T-helper 9 cell (primary cell): ENCODE data around the gene SCAMP1.
"Not testable (repeated sequence)": the region's sequence is repeated elsewhere in the genome, so short reads cannot be mapped to it uniquely, and the experiment has no call there.

Experiments used
- DNase-seq: peaks from one replicate; pipeline ENCODE4 v3.0.0-alpha.2; 2020
- total RNA-seq, 2 donors: gene quantifications; one replicate each; lab custom pipeline; 2026; lab: John Stamatoyannopoulos, UW

The SCAMP1 gene, protein sequence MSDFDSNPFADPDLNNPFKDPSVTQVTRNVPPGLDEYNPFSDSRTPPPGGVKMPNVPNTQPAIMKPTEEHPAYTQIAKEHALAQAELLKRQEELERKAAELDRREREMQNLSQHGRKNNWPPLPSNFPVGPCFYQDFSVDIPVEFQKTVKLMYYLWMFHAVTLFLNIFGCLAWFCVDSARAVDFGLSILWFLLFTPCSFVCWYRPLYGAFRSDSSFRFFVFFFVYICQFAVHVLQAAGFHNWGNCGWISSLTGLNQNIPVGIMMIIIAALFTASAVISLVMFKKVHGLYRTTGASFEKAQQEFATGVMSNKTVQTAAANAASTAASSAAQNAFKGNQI
- total RNA-seq, result 26.5 to 37.0 reads per million in 2 donors

DNA sequence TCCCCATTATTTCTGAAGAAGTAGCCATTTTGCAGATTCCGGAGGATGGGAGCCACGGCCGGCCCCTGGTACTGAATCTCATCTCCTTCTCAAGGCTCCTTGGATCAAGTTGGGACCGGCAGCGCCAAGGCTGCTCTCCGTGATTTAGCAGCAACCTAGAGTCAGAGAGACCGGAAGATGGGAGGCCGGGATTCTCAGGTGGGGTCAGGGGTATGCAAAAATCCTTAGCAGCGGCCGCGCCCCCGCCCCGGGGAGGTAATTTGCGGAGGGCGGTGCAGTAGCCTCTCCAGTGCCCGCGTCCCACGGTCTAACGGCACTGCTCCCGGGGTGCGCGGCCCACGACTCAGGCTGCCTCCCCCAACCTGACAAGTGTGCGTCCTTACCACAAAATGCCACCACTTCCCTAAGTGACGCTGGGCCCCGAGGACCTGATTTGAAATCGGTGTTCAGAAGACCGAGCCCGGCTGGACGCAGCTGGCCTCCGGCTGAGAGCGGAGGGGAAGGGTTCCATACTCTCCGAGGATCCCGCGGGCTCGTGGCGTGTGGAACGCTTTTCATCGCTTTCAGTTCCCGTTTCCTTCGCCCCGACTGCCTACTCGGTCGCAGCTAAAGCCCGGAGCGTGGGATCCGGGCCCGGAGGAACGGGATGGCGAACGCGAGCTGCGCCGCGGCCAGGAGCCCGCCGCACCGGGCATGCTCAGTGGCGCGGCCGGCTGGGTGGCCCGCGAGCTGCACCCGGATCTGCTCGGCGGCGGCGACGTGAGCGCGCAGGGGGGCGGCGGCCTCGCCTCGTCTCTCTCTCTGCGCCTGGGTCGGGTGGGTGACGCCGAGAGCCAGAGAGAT, at the start of gene SCAMP1:
TSS of gene SCAMP1 (plus strand) at position 787 of the 843 bp plus-strand sequence. CDS start at position 842, 55 bp downstream.
- peak; percentile 93 for DNase-seq

DNA sequence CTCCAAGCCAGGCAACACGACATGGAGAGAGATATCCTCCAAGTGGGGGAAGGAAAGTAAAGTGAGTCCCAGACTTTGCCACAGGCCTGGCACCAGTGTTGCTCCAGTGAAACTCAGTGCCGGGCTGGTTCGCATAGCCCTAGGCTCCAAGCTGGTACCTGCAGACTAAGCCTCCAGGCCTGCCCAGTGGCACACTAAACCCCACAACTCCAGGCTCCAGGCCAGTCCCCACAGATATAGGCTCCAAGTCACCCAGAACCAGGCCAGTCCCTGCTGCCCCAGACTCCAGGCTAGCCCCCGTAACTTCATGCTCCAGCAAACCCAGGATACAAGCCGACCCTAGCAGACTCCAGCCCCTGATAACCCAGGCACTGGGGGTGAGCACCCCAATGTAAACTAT, 42.9 kb upstream of the SCAMP1 start:
- no peak for DNase-seq

DNA sequence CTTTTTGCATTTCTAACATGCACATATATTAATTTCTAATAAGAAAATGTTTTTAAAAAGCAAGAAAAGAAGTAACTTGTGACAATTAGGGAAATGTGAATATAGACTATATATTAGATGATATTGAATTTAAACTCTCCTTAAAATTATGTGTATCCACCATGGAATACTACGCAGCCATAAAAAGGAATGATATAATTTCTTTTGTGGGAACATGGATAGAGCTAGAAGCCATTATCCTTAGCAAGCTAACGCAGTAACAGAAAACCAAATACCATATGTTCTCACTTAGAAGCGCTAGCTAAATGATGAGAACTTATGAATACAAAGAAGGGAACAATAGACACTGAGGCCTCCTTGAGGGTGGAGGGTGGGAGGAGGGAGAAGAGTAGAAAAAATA, 42.1 kb upstream of the SCAMP1 start:
- no peak for DNase-seq

DNA sequence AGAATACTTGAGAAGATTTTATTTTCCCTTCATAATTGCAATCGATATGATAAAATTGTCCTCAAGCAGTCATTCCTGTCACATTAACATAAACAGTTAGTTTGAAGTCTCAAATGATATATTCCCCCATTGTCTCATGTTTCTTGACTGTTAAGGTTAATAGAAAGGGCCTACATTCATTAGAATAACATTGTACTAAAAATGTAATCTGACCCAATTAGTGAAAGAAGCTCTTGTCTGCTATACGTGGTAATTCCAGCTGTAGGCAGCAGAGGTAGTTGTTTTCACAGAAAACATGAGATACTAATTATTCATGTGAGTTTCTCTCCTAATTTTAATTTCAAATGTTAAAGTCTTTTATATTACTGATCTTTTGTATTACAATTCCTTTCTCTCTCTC, 40.0 kb upstream of the SCAMP1 start:
- no peak for DNase-seq

DNA sequence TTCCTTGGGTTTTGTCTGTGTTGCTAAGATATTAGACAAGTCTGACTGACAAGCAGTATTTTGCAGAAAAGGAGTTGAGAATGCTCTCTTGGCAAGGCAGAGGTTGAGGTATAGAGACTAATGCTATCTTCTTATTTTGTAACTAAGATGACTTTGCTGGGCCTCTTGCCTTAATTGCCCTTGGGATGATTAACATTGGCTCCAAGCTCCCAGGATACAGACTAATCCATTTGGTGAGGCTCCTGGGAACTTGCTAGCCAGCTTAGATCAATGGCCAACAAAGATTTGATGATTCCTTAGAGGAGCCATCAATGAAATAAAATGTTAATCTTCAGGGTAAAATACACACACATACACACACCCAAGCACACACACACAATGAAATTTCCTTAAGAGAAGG, 37.2 kb upstream of the SCAMP1 start:
- DNase-seq, result no peak

DNA sequence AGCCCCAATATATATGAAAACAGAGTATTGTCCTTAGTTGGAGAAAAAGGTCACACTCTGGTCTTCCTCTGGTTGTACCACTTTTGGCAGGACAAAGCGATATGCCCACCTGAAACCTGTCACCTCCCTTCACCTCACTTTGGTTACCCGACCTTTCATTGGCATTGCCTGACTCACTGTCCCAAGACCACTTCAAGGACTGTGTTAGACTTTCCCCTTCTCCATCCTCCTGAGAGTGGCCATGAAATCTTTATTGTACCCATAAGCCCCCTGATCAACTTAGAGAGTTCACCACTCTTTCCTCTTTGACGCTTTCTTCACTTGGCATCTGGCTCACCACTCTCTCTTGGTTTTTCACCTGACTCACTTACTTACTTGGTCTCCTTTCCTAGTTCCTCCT, 33.5 kb upstream of the SCAMP1 start:
- DNase-seq, result no peak

DNA sequence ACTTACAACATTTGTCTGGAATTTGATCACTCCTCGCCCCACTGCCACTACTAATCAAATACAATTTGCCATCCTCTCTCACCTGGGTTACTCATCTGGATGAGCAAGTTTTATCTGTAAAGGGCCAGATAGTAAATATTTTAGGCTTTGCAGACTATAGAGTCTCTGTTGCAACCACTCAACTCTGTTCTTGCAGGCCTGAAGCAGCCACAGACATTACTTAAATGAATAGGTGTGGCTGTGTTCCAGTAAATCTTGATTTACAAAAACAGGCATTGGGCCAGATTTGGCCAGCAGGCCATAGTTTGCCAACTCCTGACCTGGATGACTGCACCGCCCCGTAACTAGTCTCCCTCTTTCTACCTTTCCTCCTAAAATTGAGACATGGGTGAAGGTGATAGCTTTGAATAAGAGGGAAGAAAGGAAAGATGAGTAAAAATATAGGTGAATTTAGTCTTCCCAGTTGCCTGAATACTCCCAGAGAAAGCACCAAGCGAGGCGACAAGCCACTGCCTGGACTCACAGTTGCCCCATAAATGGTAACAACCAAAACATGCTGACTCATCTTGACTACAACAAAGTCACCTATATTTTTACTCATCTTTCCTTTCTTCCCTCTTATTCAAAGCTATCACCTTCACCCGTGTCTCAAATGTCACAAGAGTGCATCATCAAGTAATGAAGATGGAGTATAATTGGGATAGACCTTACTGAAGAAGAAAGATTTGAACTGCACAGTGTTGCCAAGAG, 32.5 kb upstream of the SCAMP1 start:
- no peak for DNase-seq

DNA sequence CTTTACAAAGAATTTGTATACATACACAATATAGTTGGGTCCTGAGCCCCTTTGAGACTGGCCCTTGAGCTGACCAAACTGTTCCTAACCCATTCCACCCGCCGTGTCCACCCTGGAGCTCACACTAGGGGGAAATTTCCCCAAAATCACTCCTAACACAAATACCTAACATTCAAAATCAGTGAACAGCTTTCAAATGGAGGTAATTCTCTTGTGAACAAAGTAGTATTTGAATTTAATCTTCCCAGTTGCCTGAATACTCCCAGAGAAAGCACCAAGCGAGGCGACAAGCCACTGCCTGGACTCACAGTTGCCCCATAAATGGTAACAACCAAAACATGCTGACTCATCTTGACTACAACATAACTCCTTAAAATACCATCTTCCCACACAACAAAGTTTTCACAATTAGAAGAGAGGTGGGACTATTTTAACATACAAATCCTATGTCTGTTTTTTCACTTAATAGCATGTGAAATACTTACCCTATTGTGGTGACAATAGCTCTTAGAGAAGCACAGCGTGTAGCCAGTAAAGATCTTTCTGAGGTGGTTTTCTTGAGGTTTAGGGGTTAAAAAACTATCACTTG, 31.7 kb upstream of the SCAMP1 start:
- no peak for DNase-seq

DNA sequence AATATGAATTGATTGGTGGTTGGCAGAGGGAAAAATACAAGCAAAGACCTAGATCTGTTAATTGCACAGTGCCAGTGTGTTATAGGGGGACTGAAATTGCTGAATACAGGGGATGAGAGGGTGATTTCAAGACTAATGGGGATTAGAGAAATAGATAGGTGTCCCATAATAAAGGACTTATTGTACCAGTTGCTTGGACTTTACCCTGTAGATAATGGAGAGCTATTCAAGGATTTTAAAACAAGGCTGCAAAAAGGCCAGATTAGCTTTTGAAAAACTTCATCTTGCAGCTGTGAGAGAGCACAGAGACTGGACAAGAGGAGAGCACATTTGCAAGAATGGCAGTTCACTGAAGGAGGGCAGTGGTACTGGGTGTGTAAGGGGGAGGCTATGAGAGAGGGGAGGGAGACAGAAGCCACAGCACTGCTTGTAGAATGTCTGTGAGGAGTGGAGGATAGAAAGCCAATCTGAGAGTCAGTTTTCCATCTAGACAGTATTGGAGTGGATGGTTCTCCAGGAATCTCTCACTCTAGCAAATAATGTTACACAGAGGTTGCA, 28.8 kb upstream of the SCAMP1 start:
- DNase-seq, result no peak

DNA sequence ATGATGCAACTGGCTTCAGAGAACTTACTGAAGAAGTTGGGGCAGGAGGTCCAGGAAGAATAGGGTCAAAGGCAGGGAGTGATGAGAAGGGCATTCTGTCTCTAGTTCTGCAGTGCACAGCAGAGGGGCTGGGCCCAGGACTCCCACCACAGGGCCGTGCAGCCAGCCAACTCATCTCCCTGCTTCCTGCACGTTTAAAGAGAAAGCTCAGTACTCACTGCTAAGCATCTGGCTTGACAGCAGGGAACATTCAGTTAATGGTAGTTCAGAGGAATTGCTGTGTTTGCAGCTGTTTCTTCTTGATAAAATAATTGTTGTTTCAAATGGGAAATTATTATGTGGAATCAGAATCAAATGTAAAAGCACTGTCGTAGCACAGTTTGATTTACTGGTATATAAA, 25.6 kb upstream of the SCAMP1 start:
- no peak for DNase-seq

DNA sequence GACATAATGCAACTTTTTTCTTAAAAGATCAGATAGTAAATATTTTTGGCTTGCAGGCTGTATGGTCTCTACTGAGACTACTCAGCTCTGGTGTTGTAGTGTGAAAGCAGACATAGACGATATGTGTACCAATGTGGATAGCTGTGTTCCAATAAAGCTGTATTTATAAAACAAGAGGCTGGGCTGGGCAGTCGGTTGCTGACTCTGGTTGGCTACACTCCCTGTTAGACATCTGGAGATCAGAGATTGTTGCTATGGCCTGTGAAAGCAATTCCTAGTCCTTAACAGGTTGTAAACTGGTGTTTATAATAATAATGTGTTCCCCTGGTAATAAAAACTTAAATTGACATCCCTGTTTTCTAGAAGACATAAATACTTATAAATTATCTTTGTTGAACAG, 24.4 kb upstream of the SCAMP1 start:
- DNase-seq, result no peak

DNA sequence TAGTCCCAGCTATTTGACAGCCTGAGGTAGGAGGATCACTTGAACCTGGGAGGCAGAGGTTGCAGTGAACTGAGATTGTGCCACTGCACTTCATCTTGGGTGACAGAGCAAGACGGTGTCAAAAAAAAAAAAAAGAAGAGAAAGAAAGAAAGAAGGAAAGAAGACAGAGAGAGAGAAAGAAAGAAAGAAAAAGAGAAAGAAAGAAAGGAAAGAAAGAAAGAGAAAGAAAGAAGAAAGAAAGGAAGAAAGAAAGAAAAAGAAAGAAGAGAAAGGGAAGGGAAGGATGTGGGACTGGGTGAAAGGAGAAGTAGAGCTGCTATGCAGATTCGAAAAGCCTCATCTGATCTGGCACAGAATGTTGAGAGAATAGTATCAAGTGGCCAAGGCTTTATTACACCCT, 23.7 kb upstream of the SCAMP1 start:
- DNase-seq, result no peak

DNA sequence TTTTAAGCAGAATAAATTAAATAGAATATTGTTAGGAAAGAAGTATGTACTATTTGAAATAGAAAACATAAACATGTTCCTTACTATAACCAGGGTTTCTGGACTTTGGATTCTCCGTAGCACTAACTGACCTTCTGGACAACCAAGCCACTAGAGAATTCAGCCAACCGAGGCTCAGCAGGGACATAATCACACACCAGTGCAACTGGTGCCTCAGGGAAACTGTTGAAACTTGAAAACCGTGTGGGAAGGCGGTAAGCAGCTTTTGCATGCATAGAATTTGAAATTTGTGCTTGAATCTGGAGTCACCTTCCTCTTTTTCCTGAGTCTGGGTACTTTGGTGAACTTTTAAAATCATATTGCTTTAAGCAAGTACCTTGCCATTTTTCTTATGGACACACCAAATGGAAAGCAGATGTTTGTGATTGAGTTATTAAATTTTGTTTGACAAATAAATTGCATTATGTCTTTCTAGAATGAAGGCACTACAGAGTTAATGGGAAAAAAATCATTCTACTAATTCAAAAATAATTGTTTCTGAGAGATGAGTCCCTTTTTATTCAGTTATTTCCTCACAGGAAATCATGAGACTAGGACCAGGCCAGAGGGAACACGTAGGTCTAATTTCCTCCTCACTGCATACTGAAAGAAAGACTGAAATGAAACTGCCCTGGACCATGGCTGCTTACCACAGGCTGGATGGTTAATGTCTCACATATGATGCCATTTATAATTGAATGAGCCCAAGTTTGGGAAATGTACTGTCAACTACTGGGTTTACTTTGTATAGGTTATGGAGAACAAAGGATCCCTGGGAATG, 20.6 kb upstream of the SCAMP1 start:
- DNase-seq, result no peak

DNA sequence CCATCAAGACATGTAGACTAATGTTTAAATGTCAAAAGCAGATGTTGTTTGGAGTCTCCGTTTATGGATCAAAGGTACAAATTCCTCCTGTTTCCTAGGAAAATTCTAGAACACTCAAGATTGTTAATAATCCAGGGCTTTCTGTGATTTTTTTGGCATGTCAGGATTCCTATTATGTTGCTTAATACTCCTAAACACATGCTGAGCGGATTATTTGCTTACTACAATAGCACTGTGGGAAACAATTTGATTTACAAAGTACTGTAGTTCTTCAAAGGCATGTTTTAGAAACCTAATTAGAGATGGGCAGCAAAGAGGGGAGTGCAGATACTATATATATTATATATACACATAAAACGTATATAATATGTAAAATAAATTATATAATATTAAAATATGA, 19.0 kb upstream of the SCAMP1 start:
- DNase-seq, result no peak

DNA sequence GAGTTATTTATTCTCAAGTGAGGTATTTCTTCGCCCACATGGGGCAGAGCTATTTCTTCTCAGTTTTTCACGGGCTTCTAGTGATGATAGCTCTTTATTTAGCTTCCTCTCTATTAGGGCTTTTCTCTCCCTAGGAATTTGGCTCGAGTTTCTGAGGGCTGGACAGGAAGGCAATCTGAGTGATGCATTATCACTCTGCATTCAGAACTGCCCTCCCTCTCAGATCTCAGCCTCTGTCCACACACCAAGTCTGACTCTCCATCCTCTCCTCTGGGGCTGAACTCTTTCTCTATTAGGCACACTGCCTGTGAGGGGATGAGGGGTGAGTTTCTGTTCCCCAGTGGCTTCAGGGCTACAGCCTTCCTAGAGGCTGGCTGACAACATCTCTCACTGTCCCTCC, 14.9 kb upstream of the SCAMP1 start:
- DNase-seq, result no peak

DNA sequence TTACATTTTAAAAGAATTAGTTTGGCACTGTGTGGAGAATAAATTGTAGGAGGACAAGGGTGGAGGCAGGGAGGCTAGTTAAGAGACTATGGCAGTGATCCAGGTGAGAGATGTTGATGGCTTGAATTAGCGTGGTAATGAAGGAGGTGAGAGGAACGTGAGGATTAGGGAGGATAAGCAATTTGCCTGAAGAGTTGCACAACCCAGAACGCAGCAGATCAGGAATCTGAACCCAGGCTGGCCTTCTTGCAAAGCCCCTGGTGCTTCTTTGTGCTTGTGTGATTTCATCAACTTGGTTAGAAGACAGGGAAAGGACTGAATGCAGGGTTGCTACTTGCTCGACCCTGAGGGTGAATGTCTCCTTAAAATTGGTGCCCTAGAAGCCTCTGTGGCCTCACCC, 6.9 kb upstream of the SCAMP1 start:
- DNase-seq, result no peak

DNA sequence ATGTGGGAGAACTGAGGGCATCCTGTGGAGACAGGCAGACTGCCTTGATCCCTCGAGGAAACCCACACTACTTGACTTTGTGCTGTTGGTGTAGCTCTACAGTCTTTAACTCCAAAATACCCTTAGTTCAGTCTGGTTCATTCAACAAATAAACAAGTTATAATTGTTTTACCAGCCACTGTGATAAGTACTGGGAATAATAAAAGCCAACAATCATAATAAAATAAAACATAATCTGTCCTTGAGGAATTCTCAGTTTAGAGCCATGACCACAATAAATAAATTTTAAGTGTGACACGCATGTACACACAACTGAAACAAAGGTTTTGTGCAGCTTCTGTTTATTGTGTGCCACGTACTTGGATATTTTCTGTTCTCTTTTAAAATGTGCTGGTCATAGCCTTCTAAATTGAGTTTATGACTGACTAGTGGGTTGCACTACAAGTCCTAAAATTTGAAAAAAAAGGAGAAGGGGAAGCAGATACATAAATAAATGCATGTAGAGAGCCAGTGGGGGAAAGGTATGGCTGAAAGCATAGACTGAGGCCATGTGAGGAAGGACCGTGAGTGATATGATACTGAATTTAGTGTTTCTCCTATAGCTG, 6.2 kb upstream of the SCAMP1 start:
- DNase-seq, result no peak

DNA sequence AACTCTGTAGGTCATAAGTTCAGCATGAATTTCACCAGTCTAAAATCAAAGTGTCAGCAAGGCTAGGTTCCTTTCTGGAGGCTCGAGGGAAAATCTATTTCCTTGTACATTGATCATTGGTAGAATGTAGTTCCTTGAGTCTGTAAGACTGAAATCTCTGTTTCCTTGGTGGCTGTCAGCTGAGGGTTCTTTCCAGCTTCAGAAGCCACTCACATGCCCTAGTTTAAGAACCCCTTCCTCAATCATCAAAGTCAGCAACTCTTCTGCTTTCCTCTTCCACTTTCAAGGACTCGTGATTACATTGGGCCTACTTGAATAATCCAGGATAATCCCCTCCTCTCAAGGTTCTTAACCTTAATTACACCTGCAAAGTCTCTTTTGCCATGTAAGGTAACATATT, 4.9 kb upstream of the SCAMP1 start:
- no peak for DNase-seq

DNA sequence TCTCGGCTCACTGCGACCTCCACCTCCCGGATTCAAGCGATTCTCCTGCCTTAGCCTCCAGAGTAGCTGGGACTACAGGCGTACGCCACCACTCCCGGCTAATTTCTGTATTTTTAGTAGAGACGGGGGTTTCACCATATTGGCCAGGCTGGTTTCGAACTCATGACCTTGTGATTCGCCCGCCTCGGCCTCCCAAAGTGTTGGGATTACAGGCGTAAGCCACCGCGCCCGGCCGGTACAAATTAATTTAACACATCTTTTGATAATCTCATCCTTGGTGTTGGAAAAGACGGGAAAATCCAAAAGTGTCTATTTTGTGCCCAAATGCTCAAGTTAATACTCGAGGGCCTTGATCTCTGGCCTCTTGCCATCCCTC, 974 bp upstream of the SCAMP1 start:
- DNase-seq, result not testable (repeated sequence)

DNA sequence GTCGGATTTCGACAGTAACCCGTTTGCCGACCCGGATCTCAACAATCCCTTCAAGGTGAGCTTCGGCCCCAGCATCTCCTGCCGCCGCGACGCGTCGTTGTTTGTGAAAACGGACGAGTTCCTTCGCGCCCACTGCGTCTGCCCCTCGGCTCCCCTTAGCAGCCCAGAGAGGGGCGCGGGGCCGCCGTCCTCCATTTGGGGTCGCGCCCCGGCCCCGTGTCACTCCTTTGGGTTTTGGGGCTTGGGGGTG, 182 bp downstream of the SCAMP1 start:
- no peak for DNase-seq

DNA sequence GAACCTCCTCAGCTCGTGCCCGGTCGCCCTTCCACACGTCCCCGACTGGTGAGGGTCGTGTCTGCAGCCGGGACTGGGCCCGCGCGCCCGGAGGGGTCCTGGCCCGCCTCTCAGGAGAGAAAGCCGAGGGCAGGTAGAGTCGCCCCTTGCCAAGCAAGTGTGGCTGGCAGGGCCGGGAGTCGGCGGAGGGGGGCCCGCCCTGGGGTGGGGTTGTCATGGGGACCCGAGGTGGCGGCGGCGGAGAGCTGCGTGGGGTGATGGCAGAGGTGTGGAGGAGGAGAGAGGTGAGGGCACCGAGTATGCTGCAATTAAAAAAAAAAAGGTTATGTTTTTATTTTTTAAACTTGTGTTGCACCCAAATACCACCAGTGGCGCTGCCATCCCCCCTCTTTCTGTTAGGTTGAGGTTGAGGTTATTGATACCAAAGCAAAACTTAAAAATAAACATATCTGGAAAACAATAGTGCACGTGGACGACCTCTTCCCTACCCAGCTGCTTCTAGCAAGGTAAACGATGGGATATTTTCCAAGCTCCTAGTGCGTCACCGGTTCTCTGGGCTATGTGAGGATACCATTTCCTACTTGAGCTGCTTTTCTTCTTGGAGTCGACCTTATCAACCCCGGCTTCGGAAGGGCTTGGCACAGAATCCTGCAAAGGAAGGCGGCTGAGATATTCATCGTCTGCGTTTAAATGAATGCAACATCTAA, 660 bp downstream of the SCAMP1 start:
- peak; percentile 69 for DNase-seq
